Measurements from ENCODE around the gene SNX19.

Gene SNX19

DNA sequence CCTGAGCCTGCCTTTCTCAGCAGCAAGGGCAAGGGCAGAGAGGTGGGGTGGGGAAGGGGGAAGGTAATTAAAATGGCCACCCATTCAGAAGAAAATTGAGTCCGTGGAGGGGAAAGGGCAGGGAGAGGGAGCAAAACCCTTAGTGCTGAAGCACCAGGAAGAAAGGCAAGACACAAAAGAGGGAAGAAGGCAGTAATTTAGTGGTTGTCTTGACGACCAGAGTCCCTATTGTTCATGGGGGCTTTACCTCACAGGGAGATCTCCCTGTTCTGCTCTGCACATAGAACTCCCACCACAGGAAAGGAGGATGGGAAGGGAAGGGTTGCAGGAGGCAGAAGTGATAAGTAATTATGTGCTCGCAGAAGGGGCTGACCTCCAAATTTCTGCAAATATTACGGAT lies 23.4 kb downstream of the SNX19 start:
- TF ChIP-seq POLR2AphosphoS5 (IDR thresholded peaks at IDR 0.05; ENCODE audit: low read depth, low read length) (no peak), SIN3A (IDR thresholded peaks at IDR 0.05; ENCODE audit: borderline replicate concordance, insufficient read depth, low read length) (no peak), FOXP2 (optimal IDR thresholded peaks at IDR 0.05; ENCODE audit: borderline replicate concordance, extremely low read depth, extremely low read length, insufficient read depth) (no peak), TAF1 (IDR thresholded peaks at IDR 0.05; ENCODE audit: borderline replicate concordance, insufficient read depth, low read length) (no peak)
- TF ChIP-seq, protein P1, sequence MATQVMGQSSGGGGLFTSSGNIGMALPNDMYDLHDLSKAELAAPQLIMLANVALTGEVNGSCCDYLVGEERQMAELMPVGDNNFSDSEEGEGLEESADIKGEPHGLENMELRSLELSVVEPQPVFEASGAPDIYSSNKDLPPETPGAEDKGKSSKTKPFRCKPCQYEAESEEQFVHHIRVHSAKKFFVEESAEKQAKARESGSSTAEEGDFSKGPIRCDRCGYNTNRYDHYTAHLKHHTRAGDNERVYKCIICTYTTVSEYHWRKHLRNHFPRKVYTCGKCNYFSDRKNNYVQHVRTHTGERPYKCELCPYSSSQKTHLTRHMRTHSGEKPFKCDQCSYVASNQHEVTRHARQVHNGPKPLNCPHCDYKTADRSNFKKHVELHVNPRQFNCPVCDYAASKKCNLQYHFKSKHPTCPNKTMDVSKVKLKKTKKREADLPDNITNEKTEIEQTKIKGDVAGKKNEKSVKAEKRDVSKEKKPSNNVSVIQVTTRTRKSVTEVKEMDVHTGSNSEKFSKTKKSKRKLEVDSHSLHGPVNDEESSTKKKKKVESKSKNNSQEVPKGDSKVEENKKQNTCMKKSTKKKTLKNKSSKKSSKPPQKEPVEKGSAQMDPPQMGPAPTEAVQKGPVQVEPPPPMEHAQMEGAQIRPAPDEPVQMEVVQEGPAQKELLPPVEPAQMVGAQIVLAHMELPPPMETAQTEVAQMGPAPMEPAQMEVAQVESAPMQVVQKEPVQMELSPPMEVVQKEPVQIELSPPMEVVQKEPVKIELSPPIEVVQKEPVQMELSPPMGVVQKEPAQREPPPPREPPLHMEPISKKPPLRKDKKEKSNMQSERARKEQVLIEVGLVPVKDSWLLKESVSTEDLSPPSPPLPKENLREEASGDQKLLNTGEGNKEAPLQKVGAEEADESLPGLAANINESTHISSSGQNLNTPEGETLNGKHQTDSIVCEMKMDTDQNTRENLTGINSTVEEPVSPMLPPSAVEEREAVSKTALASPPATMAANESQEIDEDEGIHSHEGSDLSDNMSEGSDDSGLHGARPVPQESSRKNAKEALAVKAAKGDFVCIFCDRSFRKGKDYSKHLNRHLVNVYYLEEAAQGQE (IDR thresholded peaks at IDR 0.05; ENCODE audit: insufficient read depth in 1 of 2, low read depth in 2 of 2, low read length in 2 of 2): no peak

GRCh38 chr11:130891326-130891725 lies 25.0 kb downstream of the SNX19 start:
- TF ChIP-seq POLR2AphosphoS5 (IDR thresholded peaks at IDR 0.05; ENCODE audit: low read depth, low read length) (no peak), SIN3A (IDR thresholded peaks at IDR 0.05; ENCODE audit: borderline replicate concordance, insufficient read depth, low read length) (no peak)

DNA sequence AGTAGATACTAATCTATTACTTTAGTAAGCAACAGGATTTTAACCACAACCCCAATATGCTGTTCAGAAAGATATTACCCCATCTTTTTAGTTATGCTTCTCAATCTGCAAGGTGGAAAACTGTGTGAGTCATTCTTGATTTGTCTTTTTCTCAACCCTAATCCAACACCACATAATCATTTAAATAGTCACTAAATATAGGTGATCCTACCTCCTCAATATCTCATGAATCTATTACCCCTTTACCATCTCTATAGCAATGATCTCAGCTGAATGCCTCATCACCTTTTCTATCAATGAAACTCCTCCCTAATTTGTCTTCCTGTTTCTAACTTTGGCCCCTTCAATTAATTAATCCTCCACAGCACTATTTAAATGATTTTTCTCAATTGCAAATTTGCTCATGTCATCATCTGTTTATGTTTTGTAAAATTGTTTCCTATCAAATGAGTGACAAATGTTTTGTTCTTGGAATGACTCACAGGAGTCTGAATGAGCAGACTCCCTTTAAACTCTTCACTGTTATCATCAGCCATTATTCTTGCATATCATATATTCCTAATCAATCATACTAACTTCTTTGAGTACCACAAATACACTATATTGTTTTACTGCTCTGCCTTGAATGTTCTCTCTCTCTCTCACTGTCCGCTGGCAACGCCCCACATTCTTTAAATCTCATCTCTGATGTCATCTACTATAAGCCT lies 26.1 kb downstream of the SNX19 start:
- no peak for TF ChIP-seq SIN3A (IDR thresholded peaks at IDR 0.05; ENCODE audit: borderline replicate concordance, insufficient read depth, low read length)
- no peak for TF ChIP-seq FOXP2 (optimal IDR thresholded peaks at IDR 0.05; ENCODE audit: borderline replicate concordance, extremely low read depth, extremely low read length, insufficient read depth)
- TF ChIP-seq TAF1 (IDR thresholded peaks at IDR 0.05; ENCODE audit: borderline replicate concordance, insufficient read depth, low read length): no peak
- no peak for TF ChIP-seq POLR2AphosphoS5 (IDR thresholded peaks at IDR 0.05; ENCODE audit: low read depth, low read length)
- TF ChIP-seq, protein P1 (IDR thresholded peaks at IDR 0.05; ENCODE audit: insufficient read depth in 1 of 2, low read depth in 2 of 2, low read length in 2 of 2): no peak

GRCh38 chr11:130888790-130889189 lies 27.5 kb downstream of the SNX19 start:
- TF ChIP-seq POLR2AphosphoS5 (IDR thresholded peaks at IDR 0.05; ENCODE audit: low read depth, low read length) (no peak), SIN3A (IDR thresholded peaks at IDR 0.05; ENCODE audit: borderline replicate concordance, insufficient read depth, low read length) (no peak), TAF1 (IDR thresholded peaks at IDR 0.05; ENCODE audit: borderline replicate concordance, insufficient read depth, low read length) (no peak), FOXP2 (optimal IDR thresholded peaks at IDR 0.05; ENCODE audit: borderline replicate concordance, extremely low read depth, extremely low read length, insufficient read depth) (no peak)
- TF ChIP-seq, protein P1 (IDR thresholded peaks at IDR 0.05; ENCODE audit: insufficient read depth in 1 of 2, low read depth in 2 of 2, low read length in 2 of 2): no peak

GRCh38 chr11:130886704-130887103 lies 29.6 kb downstream of the SNX19 start:
- TF ChIP-seq, protein P1 (IDR thresholded peaks at IDR 0.05; ENCODE audit: insufficient read depth in 1 of 2, low read depth in 2 of 2, low read length in 2 of 2): no peak
- no peak for TF ChIP-seq SIN3A (IDR thresholded peaks at IDR 0.05; ENCODE audit: borderline replicate concordance, insufficient read depth, low read length)
- TF ChIP-seq FOXP2 (optimal IDR thresholded peaks at IDR 0.05; ENCODE audit: borderline replicate concordance, extremely low read depth, extremely low read length, insufficient read depth): no peak
- no peak for TF ChIP-seq POLR2AphosphoS5 (IDR thresholded peaks at IDR 0.05; ENCODE audit: low read depth, low read length)
- TF ChIP-seq TAF1 (IDR thresholded peaks at IDR 0.05; ENCODE audit: borderline replicate concordance, insufficient read depth, low read length): no peak

All from PFSK-1 (cell line).